ENCODE results near the gene TMEM225B.

DNA sequence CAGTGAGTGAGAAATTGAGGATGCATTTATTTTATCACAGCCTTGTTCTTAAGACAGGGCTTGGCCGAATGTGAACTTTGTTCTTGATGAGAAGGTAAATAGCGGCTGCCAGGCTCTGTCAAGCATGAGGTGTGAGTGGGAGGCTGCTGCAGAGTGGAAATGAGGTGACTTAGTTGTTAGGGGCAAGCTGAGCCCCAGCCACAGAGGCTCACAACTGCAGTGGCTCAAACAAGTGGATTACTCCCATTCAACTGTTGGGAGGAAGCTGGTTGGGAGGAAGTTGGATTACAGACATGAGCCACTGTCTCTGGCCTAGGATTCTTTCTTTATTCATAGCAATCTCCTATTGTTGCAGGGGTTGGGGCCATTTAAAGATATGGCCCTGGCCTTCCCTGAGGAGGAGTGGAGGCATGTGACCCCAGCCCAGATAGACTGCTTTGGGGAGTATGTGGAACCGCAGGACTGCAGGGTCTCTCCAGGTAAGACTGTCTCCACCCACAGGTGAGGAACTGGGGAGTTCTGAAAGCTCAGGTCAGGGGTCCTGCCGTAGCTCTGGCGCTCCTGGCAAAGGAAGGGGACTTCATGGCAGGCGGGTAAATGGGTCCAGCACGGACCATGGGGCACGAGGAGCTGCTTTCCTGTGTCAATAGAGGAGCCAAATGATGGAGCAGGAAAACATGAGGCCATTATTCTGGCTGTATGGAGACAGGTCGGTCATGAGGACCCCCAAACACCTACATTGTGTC is 25.8 kb downstream of the TMEM225B start:
- TF ChIP-seq, protein P1, sequence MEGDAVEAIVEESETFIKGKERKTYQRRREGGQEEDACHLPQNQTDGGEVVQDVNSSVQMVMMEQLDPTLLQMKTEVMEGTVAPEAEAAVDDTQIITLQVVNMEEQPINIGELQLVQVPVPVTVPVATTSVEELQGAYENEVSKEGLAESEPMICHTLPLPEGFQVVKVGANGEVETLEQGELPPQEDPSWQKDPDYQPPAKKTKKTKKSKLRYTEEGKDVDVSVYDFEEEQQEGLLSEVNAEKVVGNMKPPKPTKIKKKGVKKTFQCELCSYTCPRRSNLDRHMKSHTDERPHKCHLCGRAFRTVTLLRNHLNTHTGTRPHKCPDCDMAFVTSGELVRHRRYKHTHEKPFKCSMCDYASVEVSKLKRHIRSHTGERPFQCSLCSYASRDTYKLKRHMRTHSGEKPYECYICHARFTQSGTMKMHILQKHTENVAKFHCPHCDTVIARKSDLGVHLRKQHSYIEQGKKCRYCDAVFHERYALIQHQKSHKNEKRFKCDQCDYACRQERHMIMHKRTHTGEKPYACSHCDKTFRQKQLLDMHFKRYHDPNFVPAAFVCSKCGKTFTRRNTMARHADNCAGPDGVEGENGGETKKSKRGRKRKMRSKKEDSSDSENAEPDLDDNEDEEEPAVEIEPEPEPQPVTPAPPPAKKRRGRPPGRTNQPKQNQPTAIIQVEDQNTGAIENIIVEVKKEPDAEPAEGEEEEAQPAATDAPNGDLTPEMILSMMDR (IDR thresholded peaks at IDR 0.05) = no peak
- TF ChIP-seq POLR2A (IDR thresholded peaks at IDR 0.05) = no peak

All from breast epithelium (tissue), 3 donors.